ENCODE results near the gene PPIA. TPM values are rescaled to one million over a fixed set of nuclear protein-coding genes. Genes with fewer than 3 reads are reported as not detected.
"Not testable (repeated sequence)": the region's sequence is repeated elsewhere in the genome, so short reads cannot be mapped to it uniquely, and the experiment has no call there.

The PPIA gene
- total and polyA plus RNA-seq, 5 donors, result 411 to 1,145 (median 509) TPM

DNA sequence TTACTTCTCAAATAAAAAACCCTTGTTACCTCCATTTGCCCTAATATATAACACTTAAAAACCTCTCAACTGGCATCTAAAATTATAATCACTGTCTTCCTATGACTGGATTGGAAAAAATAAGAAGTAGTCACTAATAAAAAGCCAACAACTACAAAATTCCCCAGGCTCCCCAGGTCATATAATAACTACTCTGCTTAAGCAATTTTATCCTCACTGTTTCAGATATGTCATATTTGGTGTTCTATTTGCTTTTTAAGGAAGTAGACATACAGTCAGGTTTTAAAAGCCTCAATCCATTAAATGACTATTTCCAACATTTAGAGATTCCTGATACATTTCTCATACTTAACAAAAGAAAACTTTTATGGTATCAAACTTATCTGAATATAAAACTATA lies 49.0 kb downstream of the PPIA start:
- H3K4me3 ChIP-seq (ENCODE audit: low read length), result no peak overlapping the region
- H3K27ac ChIP-seq (ENCODE audit: low read length), result no peak overlapping the region
- no peaks in the 10 kb centered on the region for H3K27me3 ChIP-seq (ENCODE audit: control insufficient read depth, insufficient read depth)
- no peak for ATAC-seq
- intact Hi-C loops (cut with DNase I), result loop anchor here (5.0 to 10.0 kb wide), 3 partner anchors 48 to 261 kb away; partner anchors contain the start of genes PPIA (in 1 of the 4) and TMED4 (in 1 of the 4)
- no peak for DNase-seq
- no peaks in the 10 kb centered on the region for H3K9me3 ChIP-seq (ENCODE audit: control insufficient read depth, low read length)
- H3K4me1 ChIP-seq (ENCODE audit: control insufficient read depth, insufficient read depth, low read length), result no peaks in the 10 kb centered on the region

DNA sequence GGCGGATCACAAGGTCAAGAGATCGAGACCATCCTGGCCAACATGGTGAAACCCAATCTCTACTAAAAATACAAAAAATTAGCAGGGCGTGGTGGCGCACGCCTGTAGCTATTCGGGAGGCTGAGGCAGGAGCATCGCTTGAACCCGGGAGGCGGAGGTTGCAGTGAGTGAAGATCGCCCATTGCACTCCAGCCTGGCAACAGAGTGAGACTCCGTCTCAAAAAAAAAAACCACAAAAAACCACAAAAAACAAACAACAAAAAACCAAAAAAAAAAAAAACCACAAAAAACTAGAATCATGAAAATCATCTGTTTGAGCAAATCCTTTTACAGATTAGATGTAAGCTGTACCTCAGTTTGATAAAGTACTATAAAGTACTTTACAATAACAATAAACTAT lies 49.9 kb downstream of the PPIA start:
- H3K9me3 ChIP-seq (ENCODE audit: control insufficient read depth, low read length); H3K27ac ChIP-seq (ENCODE audit: low read length); DNase-seq; ATAC-seq; H3K27me3 ChIP-seq (ENCODE audit: control insufficient read depth, insufficient read depth); H3K4me1 ChIP-seq (ENCODE audit: control insufficient read depth, insufficient read depth, low read length): not testable (repeated sequence)
- WGBS, result 52% methylated on average over 11 of the region's 11 CpGs
- intact Hi-C loops (cut with DNase I), result loop anchor here (5.0 to 10.0 kb wide), 3 partner anchors 49 to 262 kb away; partner anchors contain the start of genes PPIA (in 1 of the 4) and TMED4 (in 1 of the 4)
- peak overlapping the region; percentile 92 for H3K4me3 ChIP-seq (ENCODE audit: low read length)

DNA sequence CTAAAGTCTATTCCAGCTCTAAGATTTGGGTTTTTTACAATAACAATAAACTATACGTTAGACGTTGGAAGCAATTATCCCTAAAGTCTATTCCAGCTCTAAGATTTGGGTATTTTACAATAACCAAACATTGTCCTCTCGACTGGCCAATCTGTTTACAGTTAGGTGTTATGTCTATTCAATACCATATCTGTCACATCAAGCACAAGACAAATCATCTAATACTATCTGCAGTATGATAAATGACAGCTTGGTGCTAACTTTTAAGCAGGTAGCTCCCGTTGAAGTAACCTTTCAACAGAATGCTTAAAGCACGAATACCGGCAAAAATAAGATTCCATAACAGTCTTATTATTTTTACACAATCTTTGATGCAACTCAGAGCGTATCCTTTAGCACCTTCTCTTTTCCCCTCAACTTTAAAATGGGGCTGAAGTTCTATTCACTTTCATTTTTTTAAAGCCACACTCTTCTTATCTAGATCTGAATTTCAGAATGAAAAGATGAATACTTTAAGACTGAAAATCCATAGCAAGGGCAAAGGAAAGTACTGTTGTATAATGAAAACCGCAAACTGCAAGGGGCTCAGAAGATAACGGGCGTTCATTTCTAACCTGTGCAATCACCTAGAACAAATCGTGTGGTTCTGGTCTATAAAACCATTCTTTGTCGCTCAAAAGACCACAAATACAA lies 50.5 kb downstream of the PPIA start:
- ATAC-seq (no peak), DNase-seq (no peak)
- no peaks in the 10 kb centered on the region for H3K9me3 ChIP-seq (ENCODE audit: control insufficient read depth, low read length)
- H3K27me3 ChIP-seq (ENCODE audit: control insufficient read depth, insufficient read depth), result no peaks in the 10 kb centered on the region
- no peaks in the 10 kb centered on the region for H3K4me1 ChIP-seq (ENCODE audit: control insufficient read depth, insufficient read depth, low read length)
- intact Hi-C loops (cut with DNase I), result loop anchor here (5.0 to 10.0 kb wide), 3 partner anchors 50 to 262 kb away; partner anchors contain the start of genes PPIA (in 1 of the 4) and TMED4 (in 1 of the 4)
- H3K27ac ChIP-seq (ENCODE audit: low read length), result peak overlapping the region; percentile 97
- under 1% methylated on average over 12 of the region's 12 CpGs for WGBS
- peak overlapping the region; percentile 92 for H3K4me3 ChIP-seq (ENCODE audit: low read length)

DNA sequence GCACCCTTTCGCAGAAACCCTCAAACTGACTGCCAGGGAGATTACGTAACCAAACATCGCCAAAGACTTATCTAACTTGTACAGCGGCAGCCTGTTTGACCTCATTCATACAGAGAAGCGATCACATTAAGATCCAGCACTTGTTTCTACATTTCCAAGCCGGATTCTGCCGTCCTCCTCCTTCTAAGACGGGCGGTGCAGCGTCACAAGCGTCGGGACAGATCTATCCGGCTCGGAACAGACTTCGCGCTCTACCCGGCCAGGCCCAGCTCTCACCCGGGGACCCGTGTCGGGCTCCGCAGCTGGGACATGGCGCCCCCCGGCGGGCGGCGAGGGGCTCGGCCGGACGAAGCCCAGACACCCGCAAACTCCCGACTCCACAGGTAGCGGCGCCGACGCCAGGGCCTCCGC lies 51.0 kb downstream of the PPIA start:
- peak overlapping the region; percentile 97 for H3K27ac ChIP-seq (ENCODE audit: low read length)
- peak; percentile 88 to 96 (median 95) for DNase-seq
- peak overlapping the region; percentile 92 for H3K4me3 ChIP-seq (ENCODE audit: low read length)
- no peaks in the 10 kb centered on the region for H3K27me3 ChIP-seq (ENCODE audit: control insufficient read depth, insufficient read depth)
- WGBS, result under 1% methylated on average over 36 of the region's 36 CpGs
- ATAC-seq, result peak; percentile 77 to 85
- no peaks in the 10 kb centered on the region for H3K9me3 ChIP-seq (ENCODE audit: control insufficient read depth, low read length)
- no peaks in the 10 kb centered on the region for H3K4me1 ChIP-seq (ENCODE audit: control insufficient read depth, insufficient read depth, low read length)
- intact Hi-C loops (cut with DNase I), result loop anchor here (5.0 to 10.0 kb wide), 3 partner anchors 50 to 263 kb away; partner anchors contain the start of genes PPIA (in 1 of the 4) and TMED4 (in 1 of the 4)

DNA sequence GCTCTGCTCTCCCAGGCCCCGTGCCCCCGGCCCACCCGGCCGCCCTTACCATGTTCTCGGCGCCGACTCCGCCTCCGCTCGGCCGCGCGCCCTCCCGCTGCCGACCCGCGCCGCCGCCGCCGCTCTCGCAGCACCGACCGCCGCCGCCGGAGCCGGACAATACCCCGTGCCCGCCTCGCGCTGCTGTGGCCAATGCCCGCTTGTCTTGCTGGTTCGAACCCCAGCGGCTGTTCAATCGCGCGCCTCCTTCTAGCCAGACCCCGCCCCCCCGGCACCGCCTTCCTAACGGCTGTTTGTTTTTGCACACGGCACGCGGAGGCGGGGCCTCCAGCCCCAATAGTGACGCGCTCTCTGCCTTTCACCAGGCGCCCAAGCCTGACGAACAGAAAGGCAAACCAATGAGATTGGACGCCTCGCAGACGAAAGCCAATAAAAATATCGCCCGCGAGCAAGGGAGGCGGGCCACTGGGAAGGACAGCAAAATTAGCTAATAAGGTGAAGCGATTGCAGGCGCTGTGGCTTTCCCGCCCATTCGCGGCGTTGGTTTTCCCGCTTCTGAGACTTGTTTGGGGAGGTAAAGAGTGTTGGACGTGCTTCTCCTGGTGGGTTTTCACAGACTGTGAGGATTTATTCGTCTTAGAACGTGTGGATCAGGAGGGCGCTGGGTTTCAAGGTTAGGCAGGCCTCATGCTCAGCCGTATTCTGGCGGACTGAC lies 51.6 kb downstream of the PPIA start, which contains the start of gene H2AZ2:
TSS of gene H2AZ2 (minus strand) at position 168 of the 715 bp plus-strand sequence. CDS start at position 52, 116 bp downstream.
- H3K4me1 ChIP-seq (ENCODE audit: control insufficient read depth, insufficient read depth, low read length), result no peaks in the 10 kb centered on the region
- WGBS, result under 1% methylated on average over 69 of the region's 70 CpGs

DNA sequence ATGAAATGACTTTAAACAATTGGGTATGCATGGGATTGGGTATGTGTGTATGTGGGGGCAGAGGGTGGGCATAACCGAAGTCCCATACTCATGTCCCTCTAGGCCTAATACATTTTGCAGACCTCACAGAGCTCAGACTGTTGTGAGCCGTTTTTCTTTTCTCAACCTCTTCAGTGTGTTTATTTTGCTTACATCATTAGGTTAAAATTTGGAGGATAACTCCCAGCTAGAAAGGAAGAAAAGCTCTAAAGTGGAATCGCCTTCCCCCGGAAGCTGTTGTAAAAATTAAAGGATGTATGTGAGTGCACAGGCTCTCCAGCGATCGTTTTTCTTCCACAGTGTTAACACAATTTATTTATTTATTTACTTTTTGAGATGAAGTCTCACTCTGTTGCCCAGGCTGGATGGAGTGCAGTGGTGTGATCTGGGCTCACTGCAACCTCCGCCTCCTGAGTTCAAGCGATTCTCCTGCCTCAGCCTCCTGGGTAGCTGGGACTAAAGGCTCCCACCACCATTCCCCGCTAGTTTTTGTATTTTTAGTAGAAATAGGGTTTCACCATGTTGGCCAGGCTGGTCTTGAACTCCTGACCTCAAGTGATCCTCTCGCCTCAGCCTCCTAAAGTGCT lies 52.9 kb downstream of the PPIA start:
- 71% methylated on average over 10 of the region's 10 CpGs for WGBS
- Histone ChIP-seq H3K4me1 (ENCODE audit: control insufficient read depth, insufficient read depth, low read length) (no peaks in the 10 kb centered on the region), H3K27me3 (ENCODE audit: control insufficient read depth, insufficient read depth) (no peaks in the 10 kb centered on the region), H3K27ac (ENCODE audit: low read length) (no peak overlapping the region), H3K9me3 (ENCODE audit: control insufficient read depth, low read length) (no peaks in the 10 kb centered on the region), H3K4me3 (ENCODE audit: low read length) (no peak overlapping the region)
- DNase-seq, result no peak
- ATAC-seq, result no peak
- intact Hi-C loops (cut with DNase I), result loop anchor here (5.0 to 10.0 kb wide), 3 partner anchors 52 to 265 kb away; partner anchors contain the start of genes PPIA (in 1 of the 4) and TMED4 (in 1 of the 4)

More for the DNA sequence above, 51.6 kb downstream of the PPIA start, which contains the start of gene H2AZ2:
- Histone ChIP-seq H3K27ac (ENCODE audit: low read length) (peak within 1 kb of the TSS; percentile 97), H3K9me3 (ENCODE audit: control insufficient read depth, low read length) (no peaks in the 10 kb centered on the region), H3K27me3 (ENCODE audit: control insufficient read depth, insufficient read depth) (no peaks in the 10 kb centered on the region), H3K4me3 (ENCODE audit: low read length) (peak within 1 kb of the TSS; percentile 92)
- peak; percentile 97 to 98 for ATAC-seq
- peak; percentile 100 for DNase-seq
- intact Hi-C loops (cut with DNase I), result loop anchor here (5.0 to 10.0 kb wide), 3 partner anchors 51 to 263 kb away; partner anchors contain the start of genes PPIA (in 1 of the 4) and TMED4 (in 1 of the 4)

DNA sequence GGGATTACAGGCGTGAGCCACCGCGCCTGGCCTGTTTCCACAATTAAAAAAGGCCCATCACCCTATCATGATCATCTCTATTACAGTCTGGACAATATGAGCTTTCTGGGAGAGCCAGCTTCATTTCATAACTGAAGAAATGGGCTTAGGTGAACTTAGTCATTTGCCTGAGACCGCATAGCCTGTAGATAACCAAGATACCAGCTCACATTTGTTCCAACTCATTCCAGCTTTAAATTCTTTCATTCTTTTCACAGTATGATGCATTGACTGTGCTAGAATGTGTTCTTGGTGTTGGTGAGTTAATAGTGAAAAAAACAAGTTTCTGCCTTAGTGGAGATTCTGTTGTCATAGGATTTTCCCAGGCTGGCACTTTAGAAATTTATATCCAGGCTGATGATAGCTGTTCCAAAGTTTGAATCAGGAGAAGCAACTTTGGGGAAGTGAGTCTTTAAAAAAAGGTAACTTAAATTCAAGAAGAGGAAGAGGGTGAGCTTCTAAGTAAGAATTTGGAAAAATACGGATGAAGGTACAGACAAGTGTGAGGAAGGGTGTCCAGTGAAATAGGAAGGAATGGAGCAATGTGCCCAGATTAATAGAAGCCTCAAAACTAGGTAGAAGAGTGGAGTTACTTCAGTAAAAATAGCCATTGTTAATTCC lies 53.5 kb downstream of the PPIA start:
- 79% methylated on average over 5 of the region's 5 CpGs for WGBS
- no peak for DNase-seq
- Histone ChIP-seq H3K4me1 (ENCODE audit: control insufficient read depth, insufficient read depth, low read length) (no peaks in the 10 kb centered on the region), H3K4me3 (ENCODE audit: low read length) (no peak overlapping the region), H3K27ac (ENCODE audit: low read length) (no peak overlapping the region), H3K9me3 (ENCODE audit: control insufficient read depth, low read length) (no peaks in the 10 kb centered on the region), H3K27me3 (ENCODE audit: control insufficient read depth, insufficient read depth) (no peaks in the 10 kb centered on the region)
- intact Hi-C loops (cut with DNase I), result loop anchor here (5.0 to 10.0 kb wide), 4 partner anchors 53 to 265 kb away; partner anchors contain the start of genes PPIA (in 1 of the 4) and TMED4 (in 1 of the 4)
- ATAC-seq, result no peak

DNA sequence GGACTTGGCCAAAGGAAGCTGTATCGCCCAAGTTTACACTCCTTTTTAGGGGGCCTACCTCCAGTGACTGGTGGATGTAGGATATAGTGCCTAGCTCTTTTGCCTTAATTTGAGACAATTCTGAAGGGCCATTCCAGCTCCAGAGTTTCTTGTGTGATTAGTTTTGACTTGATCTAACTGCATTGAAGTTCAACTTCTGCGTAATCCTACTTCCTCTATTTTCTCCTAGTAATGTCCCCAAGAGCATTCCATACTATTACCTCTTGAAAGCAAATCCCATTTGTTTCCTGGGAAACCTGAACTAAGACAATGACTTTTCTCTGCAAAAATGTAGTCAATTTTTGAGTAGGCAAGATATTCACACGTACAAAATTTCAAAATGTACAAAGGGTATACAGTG lies 56.1 kb downstream of the PPIA start:
- H3K9me3 ChIP-seq (ENCODE audit: control insufficient read depth, low read length), result no peaks in the 10 kb centered on the region
- intact Hi-C loops (cut with DNase I), result loop anchor here in 1 of 4 donors (10.0 kb wide), 1 partner anchor 72 kb away; no protein-coding TSS in a partner anchor
- ATAC-seq (no peak), DNase-seq (no peak)
- no peaks in the 10 kb centered on the region for H3K27me3 ChIP-seq (ENCODE audit: control insufficient read depth, insufficient read depth)
- H3K4me3 ChIP-seq (ENCODE audit: low read length), result no peak overlapping the region
- no peaks in the 10 kb centered on the region for H3K4me1 ChIP-seq (ENCODE audit: control insufficient read depth, insufficient read depth, low read length)
- 84% methylated on average over 3 of the region's 3 CpGs for WGBS
- H3K27ac ChIP-seq (ENCODE audit: low read length), result no peak overlapping the region
